Brain microvascular endothelial cell (primary cell): ENCODE results near the gene PPFIA2.
"Not testable (repeated sequence)": the region's sequence is repeated elsewhere in the genome, so short reads cannot be mapped to it uniquely, and the experiment has no call there.

ENCODE experiments used
- DNase-seq: peaks from one replicate; pipeline ENCODE4 v3.0.0-alpha.2; 2020
- H3K27ac ChIP-seq: fragments of 250-450 bp; sonication (Bioruptor Pico); 2 replicates; pipeline ENCODE4 v1.5.1; 2020; ENCODE audit warnings: mild to moderate bottlenecking, moderate library complexity
- H3K27me3 ChIP-seq: fragments of 250-450 bp; sonication (Bioruptor Pico); replicated peaks from 2 replicates; pipeline ENCODE4 v1.5.1; 2020; ENCODE audit warnings: mild to moderate bottlenecking
- H3K36me3 ChIP-seq: fragments of 250-450 bp; sonication (Bioruptor Pico); replicated peaks from 2 replicates; pipeline ENCODE4 v1.5.1; 2020; ENCODE audit warnings: mild to moderate bottlenecking
- H3K4me3 ChIP-seq: 2 replicates; pipeline ENCODE4 v1.5.1; 2011; ENCODE audit warnings: low read depth, mild to moderate bottlenecking, control low read depth, low read length, moderate library complexity
- CTCF ChIP-seq: IDR thresholded peaks from 2 replicates; pipeline ENCODE4 v1.5.1; 2011; ENCODE audit warnings: low read depth, mild to moderate bottlenecking, moderate library complexity, low read length, control low read depth, inconsistent platforms; ENCODE audit errors: missing control alignments
- in situ Hi-C: cut with HindIII; loops from 2 replicates; pipeline ENCODE4 v1.10.0; 2017; ENCODE audit warnings: low sequenced_read_pairs, low pct_ligation_motif_present

The PPFIA2 gene

GRCh38 chr12:81668475-81668874 is 90.7 kb downstream of the PPFIA2 start:
- peak; percentile 96 for DNase-seq
- Histone ChIP-seq H3K27me3 (no peaks in the 10 kb centered on the region), H3K36me3 (no peaks in the 10 kb centered on the region), H3K27ac (no peak overlapping the region), H3K4me3 (no peak overlapping the region)
- in situ Hi-C loops = no loop called here
- no peak for TF ChIP-seq CTCF

DNA sequence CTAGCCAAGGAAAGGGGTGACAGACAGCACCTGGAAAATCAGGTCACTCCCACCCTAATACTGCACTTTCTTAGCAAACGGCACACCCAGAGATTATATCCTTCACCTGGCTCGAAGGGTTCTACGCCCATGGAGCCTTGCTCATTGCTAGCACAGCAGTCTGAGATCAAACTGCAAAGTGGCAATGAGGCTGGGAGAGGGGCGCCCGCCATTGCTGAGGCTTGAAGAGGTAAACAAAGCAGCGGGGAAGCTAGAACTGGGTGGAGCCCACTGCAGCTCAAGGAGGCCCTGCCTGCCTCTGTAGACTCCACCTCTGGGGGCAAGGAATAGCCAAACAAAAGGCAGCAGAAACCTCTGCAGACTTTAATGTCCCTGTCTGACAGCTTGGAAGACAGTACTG is 99.8 kb downstream of the PPFIA2 start:
- DNase-seq, in situ Hi-C loops, H3K27ac ChIP-seq, H3K36me3 ChIP-seq, H3K4me3 ChIP-seq, H3K27me3 ChIP-seq: not testable (repeated sequence)

DNA sequence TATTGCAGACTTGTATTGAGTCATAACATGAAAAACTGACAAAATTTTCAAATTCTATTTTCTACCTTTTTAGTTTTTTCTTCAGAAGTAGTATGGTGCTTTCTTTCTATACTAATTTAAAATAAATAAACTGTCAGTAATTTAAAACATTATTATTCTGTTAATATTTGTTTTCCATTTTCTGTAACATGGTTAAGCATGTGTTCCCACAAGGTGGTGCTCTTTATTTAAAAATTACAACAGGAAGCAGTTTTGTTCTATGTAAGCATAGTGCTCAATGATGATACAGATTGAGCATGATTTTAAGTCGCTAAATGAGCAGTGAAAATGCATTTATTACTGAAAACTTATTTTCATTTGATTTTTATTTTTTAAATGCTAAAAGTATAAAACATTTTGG is 114.6 kb downstream of the PPFIA2 start:
- Histone ChIP-seq H3K27me3 (no peaks in the 10 kb centered on the region), H3K4me3 (no peak overlapping the region), H3K27ac (no peak overlapping the region), H3K36me3 (no peaks in the 10 kb centered on the region)
- DNase-seq = no peak
- peak; percentile 30 for TF ChIP-seq CTCF
- in situ Hi-C loops = no loop called here

- H3K36me3 ChIP-seq = no peaks in the 10 kb centered on the region
- TF ChIP-seq CTCF = no peak
- DNase-seq = peak; percentile 50
- no peak overlapping the region for H3K27ac ChIP-seq
- no peak overlapping the region for H3K4me3 ChIP-seq
- no peaks in the 10 kb centered on the region for H3K27me3 ChIP-seq
- in situ Hi-C loops = no loop called here
These were observed 120.0 kb downstream of the PPFIA2 start for GRCh38 chr12:81639196-81639595.

DNA sequence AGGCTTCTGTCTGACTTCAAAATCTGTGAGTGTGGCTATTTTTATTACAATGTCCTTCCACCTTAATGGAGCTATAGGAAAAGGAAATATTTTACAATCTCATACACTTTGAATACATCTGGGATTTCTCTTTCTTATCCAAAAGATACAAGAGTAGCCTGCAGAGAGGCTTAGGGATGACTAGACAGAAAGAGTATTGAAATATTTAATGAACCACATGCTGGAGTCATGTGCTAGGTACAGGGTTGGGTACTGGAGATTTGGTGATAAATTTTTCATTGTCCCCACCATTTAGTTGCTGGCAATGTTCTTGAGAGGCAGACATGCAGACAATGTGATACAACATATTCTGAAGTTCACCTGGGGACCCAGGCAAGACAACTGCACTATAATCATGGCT is 126.0 kb downstream of the PPFIA2 start:
- DNase-seq = no peak
- H3K27me3 ChIP-seq = no peaks in the 10 kb centered on the region
- H3K27ac ChIP-seq = no peak overlapping the region
- H3K36me3 ChIP-seq = no peaks in the 10 kb centered on the region
- in situ Hi-C loops = no loop called here
- no peak for TF ChIP-seq CTCF
- H3K4me3 ChIP-seq = no peak overlapping the region

- no peak overlapping the region for H3K4me3 ChIP-seq
- peak; percentile 34 for DNase-seq
- H3K27me3 ChIP-seq = no peaks in the 10 kb centered on the region
- H3K27ac ChIP-seq = no peak overlapping the region
- H3K36me3 ChIP-seq = no peaks in the 10 kb centered on the region
- in situ Hi-C loops = no loop called here
- peak; percentile 49 for TF ChIP-seq CTCF
These were observed 131.6 kb downstream of the PPFIA2 start for GRCh38 chr12:81627336-81628189.
